OCI-LY7 (cell line): ENCODE data around the gene MAPK12.

Experiments
- CTCF ChIP-seq: fragments of 200-600 bp; sonication (generic); conservative IDR thresholded peaks from 2 replicates; pipeline ENCODE4 v1.5.1; 2014; ENCODE audit warnings: mild to moderate bottlenecking, antibody characterized with exemption, low read length, moderate library complexity, mixed read lengths
- EZH2phosphoT487 ChIP-seq: fragments of 200-600 bp; sonication (generic); IDR thresholded peaks from 2 replicates; pipeline ENCODE4 v1.6.1; 2018; ENCODE audit warnings: low read depth, borderline replicate concordance, mild to moderate bottlenecking, mixed run types, antibody characterized with exemption, low read length, moderate library complexity, mixed read lengths

- TF ChIP-seq CTCF (peak; percentile 94), EZH2phosphoT487 (no peak)
Measured at GRCh38 chr22:50276143-50276542, 14.7 kb upstream of the MAPK12 start.
